ENCODE data around the gene LCAT.

LCAT gene

GRCh38 chr16:67909056-67909742, 34.7 kb downstream of the LCAT start:
- DNase-seq = no peak

GRCh38 chr16:67907397-67908180, 36.3 kb downstream of the LCAT start:
- no peak for DNase-seq

GRCh38 chr16:67902831-67903230, 41.1 kb downstream of the LCAT start:
- DNase-seq = no peak

- no peak for DNase-seq
Observed at GRCh38 chr16:67901734-67902133, 42.2 kb downstream of the LCAT start.

GRCh38 chr16:67897231-67897630, 46.7 kb downstream of the LCAT start:
- DNase-seq = no peak

- DNase-seq = peak; percentile 14
Observed at GRCh38 chr16:67893743-67894399, 50.0 kb downstream of the LCAT start.

- peak; percentile 98 for DNase-seq
Observed at GRCh38 chr16:67892899-67893742, 50.8 kb downstream of the LCAT start, which contains the start of gene PSKH1. Gene PSKH1 (plus strand): TSS chr16:67893254. CDS start chr16:67908750, 15,496 bp downstream.

GRCh38 chr16:67892375-67892774, 51.5 kb downstream of the LCAT start:
- no peak for DNase-seq

Measured in activated CD4-positive, alpha-beta T cell treated with anti-CD3 and anti-CD28 coated beads, Interleukin-2, amount 50 U/mL, for 16 hours (primary cell).